Measurements from ENCODE around the gene OR5M10.
"Not testable (repeated sequence)": the region's sequence is repeated elsewhere in the genome, so short reads cannot be mapped to it uniquely, and the experiment has no call there.

The OR5M10 gene

GRCh38 chr11:56577621-56578020 is at the start of gene OR5M10:
TSS of gene OR5M10 (minus strand) at chr11:56577721. CDS start at chr11:56577721, 0 bp downstream.
- DNase-seq = no peak

- no peak for DNase-seq
Observed at GRCh38 chr11:56625946-56626345, 48.4 kb upstream of the OR5M10 start.

DNA sequence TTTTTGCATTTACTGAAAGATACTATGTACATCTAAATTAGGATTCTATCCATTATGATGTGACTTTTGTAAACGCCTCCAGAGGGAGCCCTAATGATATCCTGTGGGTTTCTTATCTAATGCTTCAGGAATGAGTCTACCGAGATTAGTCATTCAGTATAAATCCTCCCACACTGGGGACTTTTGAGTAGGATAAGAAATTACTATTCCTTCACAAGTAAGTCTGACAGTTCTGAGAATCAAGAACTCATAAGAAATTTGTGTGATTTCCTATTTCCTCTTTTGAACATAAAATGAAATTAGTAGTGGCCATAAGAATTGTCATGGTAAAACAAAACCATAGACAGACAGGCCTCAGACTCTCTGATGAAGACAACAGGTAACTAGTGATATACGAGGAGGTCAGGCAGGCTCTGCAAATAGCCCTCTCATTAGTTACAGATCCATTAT is 47.2 kb upstream of the OR5M10 start:
- no peak for DNase-seq

- DNase-seq = no peak
Observed at GRCh38 chr11:56611174-56611573, 33.7 kb upstream of the OR5M10 start.

GRCh38 chr11:56592088-56592717 is 14.7 kb upstream of the OR5M10 start:
- DNase-seq = not testable (repeated sequence)

GRCh38 chr11:56558574-56558973 is 18.9 kb downstream of the OR5M10 start:
- no peak for DNase-seq

DNA sequence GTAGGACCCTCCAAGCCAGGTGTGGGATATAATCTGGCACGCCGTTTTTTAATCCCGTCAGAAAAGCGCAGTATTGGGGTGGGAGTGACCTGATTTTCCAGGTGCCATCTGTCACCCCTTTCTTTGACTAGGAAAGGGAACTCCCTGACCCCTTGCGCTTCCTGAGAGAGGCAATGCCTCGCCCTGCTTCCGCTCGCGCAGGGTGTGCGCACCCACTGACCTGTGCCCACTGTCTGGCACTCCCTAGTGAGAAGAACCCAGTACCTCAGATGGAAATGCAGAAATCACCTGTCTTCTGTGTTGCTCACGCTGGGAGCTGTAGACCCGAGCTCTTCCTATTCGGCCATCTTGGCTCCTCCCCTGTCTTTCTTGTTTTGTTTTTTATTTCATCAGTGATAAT is 22.8 kb downstream of the OR5M10 start:
- not testable (repeated sequence) for DNase-seq

DNA sequence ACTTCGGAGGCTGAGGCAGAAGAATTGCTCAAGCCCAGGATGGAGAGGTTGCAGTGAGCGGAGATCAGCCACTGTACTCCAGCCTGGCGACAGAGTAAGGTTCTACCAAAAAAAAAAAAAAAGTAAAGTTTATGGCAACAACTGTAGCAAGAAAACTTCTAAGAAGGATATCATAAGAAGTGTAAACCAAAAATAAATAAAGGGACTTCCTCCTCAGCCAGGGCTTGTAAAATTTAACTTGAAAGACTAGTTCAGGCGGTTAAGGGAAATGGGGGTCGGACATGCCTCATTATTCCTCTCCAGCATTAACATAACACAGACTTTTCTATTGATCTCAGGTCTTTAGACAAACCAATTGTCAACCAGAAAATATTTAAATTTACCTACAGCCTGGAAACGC is 32.0 kb downstream of the OR5M10 start:
- no peak for DNase-seq

DNA sequence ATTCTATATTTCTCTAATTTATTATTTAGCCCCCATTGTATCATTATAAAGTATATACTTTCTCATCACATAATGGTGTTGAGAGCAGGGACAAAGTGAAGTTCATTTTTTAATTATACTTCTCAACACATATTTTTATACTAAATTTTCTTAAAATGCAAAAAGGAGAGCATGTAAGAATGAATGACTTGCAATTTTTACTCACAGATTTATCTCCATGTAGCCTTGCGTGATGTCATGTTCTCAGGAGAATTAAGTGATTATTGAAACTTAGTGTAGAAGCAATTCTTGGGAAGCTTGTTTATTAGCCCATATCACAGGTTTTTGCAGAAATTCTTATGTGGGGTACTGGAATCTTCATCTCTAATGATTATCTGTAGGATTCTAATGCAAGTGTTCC is 33.8 kb downstream of the OR5M10 start:
- DNase-seq = no peak

DNA sequence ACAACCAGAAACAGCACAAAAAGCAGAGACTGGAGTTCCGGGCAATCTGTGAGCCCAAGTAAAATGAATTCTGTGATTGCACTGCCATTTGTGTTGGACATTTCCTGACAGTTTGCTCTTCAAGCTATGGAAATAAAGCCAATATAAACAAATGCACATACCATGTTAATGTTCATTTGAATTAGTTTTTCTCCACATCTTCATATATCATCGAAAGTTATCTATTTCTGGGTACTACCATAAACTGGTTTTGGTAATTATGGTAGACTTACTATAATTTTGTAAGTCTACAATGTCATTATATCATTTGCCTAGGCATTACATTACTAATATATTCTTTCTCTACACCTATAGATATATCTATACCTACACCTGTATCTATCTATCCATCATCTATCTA is 34.4 kb downstream of the OR5M10 start, which contains the start of gene OR5M11:
TSS of gene OR5M11 (minus strand) at position 101 of the 400 bp plus-strand sequence. CDS start at position 101, 0 bp downstream.
- no peak for DNase-seq

DNA sequence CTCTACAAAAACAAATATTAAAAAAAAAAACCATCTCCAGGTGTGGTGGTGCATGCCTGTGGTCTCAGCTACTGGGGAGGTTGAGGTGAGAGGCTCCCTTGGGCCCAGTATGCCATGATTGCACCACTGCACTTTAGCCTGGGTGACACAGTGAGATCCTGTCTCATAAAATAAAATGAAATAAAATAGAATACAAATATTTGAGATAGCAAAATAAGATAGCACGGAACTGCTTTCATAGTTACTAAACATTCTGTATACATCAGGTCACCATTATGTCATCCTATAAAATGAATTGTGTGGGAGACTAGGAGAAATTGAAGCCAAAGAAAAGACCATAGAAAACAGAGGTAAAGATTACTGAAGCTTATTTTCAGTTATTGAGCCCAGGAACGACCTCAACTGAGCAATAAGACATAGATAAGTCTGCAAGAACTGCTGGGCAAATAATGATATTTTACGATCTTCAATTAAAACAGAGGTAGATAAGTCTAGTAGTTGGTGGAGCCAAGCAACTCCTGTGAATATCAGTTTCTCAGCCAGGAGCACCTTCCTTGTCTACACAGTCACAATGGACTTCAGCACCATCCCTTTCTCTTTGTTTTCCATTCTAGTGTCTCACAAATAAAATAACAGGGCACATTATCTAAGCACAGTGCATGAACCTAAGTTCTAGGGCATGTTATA is 44.3 kb downstream of the OR5M10 start:
- DNase-seq = no peak

- no peak for DNase-seq
Observed at GRCh38 chr11:56531856-56532255, 45.7 kb downstream of the OR5M10 start.

Measured in activated naive CD4-positive, alpha-beta T cell treated with Interleukin-2 at 50 U/mL for 16 hours (primary cell).